ENCODE results near the gene CCNT2.

The CCNT2 gene

DNA sequence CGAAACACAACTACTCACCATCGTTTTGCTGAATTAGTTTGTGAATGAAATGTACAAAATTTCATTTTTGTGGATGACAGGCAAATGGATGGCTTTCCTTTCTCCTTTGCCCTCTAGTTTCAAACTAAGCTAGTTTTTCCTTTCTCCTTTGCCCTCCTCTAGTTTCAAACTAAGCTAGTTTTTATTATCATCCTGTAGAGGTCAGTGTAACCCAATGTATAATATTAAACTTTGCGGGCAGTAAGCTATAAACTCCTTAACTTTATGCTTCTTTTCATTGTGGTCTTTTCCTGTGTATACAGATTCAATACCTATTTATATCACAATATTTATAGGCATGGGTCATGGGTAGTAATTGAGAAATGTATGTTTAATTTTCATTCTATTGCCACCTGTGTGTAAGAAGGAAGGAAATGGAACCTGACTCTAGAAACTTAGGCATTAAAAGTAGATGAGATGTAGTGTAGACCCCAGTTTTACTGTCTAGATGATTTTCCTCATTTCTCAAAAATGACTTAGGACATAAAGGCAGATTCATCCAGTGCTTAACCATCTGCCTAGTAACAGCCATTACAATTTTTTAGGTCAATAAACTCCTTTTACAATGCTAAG lies 70.5 kb downstream of the CCNT2 start:
- Histone ChIP-seq H3K36me3 (ENCODE audit: insufficient read depth, low read length) (no peaks in the 10 kb centered on the region), H3K4me2 (ENCODE audit: insufficient read depth, low read length) (no peak overlapping the region), H3K9ac (ENCODE audit: low read depth, low read length) (no peak overlapping the region), H3K4me3 (ENCODE audit: low read depth in 1 of 2, low read length in 2 of 2) (no peak overlapping the region), H3K4me1 (ENCODE audit: insufficient read depth, low read length) (no peaks in the 10 kb centered on the region), H2AFZ (ENCODE audit: low read depth, low read length) (no peak overlapping the region), H3K27me3 (ENCODE audit: insufficient read depth, low read length, poor library complexity) (no peaks in the 10 kb centered on the region), H3K9me3 (ENCODE audit: insufficient read depth, low read length, severe bottlenecking) (no peaks in the 10 kb centered on the region), H3K27ac (ENCODE audit: low read length) (no peak overlapping the region), H4K20me1 (ENCODE audit: insufficient read depth, low read length) (no peaks in the 10 kb centered on the region), H3K79me2 (ENCODE audit: insufficient read depth, low read length) (no peaks in the 10 kb centered on the region)
- ATAC-seq (ENCODE audit: insufficient read depth, low read depth) (peak; percentile 85), DNase-seq (no peak)
- no peak for TF ChIP-seq EZH2 (IDR thresholded peaks at IDR 0.05; ENCODE audit: borderline replicate concordance, low read depth, low read length, severe bottlenecking)
- TF ChIP-seq, protein P1, sequence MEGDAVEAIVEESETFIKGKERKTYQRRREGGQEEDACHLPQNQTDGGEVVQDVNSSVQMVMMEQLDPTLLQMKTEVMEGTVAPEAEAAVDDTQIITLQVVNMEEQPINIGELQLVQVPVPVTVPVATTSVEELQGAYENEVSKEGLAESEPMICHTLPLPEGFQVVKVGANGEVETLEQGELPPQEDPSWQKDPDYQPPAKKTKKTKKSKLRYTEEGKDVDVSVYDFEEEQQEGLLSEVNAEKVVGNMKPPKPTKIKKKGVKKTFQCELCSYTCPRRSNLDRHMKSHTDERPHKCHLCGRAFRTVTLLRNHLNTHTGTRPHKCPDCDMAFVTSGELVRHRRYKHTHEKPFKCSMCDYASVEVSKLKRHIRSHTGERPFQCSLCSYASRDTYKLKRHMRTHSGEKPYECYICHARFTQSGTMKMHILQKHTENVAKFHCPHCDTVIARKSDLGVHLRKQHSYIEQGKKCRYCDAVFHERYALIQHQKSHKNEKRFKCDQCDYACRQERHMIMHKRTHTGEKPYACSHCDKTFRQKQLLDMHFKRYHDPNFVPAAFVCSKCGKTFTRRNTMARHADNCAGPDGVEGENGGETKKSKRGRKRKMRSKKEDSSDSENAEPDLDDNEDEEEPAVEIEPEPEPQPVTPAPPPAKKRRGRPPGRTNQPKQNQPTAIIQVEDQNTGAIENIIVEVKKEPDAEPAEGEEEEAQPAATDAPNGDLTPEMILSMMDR (IDR thresholded peaks at IDR 0.05; ENCODE audit: borderline replicate concordance, extremely low read depth, low read length, poor library complexity, severe bottlenecking), result peak; percentile 64

DNA sequence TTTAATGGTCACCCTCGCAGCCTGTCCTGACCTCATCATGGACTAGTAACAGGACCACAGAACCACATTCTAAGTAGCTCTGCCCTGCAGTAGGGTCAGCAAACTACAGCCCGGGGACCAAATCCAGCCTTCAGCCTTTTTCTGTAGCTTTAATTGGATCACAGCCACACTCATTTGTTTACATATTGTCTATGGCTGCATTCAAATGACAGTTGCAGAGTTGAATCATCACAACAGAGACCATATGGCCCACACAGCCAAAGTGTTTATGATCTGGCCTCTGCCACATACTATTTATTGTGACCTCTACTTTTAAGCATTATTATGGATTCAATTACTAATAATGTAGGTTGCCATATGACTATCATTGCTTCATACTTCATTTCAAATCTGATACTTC lies 80.9 kb downstream of the CCNT2 start:
- no peak overlapping the region for H3K4me2 ChIP-seq (ENCODE audit: insufficient read depth, low read length)
- H3K4me3 ChIP-seq (ENCODE audit: low read depth in 1 of 2, low read length in 2 of 2), result no peak overlapping the region
- ATAC-seq (ENCODE audit: insufficient read depth, low read depth) (no peak), DNase-seq (no peak)
- no peaks in the 10 kb centered on the region for H3K79me2 ChIP-seq (ENCODE audit: insufficient read depth, low read length)
- no peaks in the 10 kb centered on the region for H3K36me3 ChIP-seq (ENCODE audit: insufficient read depth, low read length)
- no peak overlapping the region for H3K9ac ChIP-seq (ENCODE audit: low read depth, low read length)
- no peak for TF ChIP-seq EZH2 (IDR thresholded peaks at IDR 0.05; ENCODE audit: borderline replicate concordance, low read depth, low read length, severe bottlenecking)
- TF ChIP-seq, protein P1 (IDR thresholded peaks at IDR 0.05; ENCODE audit: borderline replicate concordance, extremely low read depth, low read length, poor library complexity, severe bottlenecking), result no peak
- H3K9me3 ChIP-seq (ENCODE audit: insufficient read depth, low read length, severe bottlenecking), result no peaks in the 10 kb centered on the region
- no peaks in the 10 kb centered on the region for H4K20me1 ChIP-seq (ENCODE audit: insufficient read depth, low read length)
- no peak overlapping the region for H3K27ac ChIP-seq (ENCODE audit: low read length)
- H2AFZ ChIP-seq (ENCODE audit: low read depth, low read length), result no peak overlapping the region; the same call in 1 of the 2 replicates
- peaks cover 7% of the 10 kb centered on the region for H3K4me1 ChIP-seq (ENCODE audit: insufficient read depth, low read length)
- H3K27me3 ChIP-seq (ENCODE audit: insufficient read depth, low read length, poor library complexity), result no peaks in the 10 kb centered on the region

DNA sequence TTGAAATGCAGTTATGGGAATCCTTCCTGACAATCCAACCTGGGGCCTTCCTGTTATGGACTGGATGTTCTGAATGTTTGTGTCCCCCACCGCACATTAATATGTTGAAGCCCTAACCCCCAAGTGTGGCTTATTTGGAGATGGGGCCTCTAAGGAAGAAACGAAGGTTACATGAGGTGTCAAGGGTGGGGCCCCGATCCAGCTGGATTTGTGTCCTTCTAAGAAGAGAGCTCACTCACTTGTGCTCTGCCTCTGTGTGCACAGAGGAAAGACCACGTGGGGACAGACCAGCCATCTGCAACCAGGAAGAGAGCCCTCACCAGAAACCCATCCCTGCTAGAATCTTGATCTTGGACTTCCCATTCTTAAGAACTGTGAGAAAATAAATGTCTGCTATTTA lies 84.2 kb downstream of the CCNT2 start:
- TF ChIP-seq, protein P1 (IDR thresholded peaks at IDR 0.05; ENCODE audit: borderline replicate concordance, extremely low read depth, low read length, poor library complexity, severe bottlenecking), result no peak
- TF ChIP-seq EZH2 (IDR thresholded peaks at IDR 0.05; ENCODE audit: borderline replicate concordance, low read depth, low read length, severe bottlenecking), result no peak
- no peaks in the 10 kb centered on the region for H3K27me3 ChIP-seq (ENCODE audit: insufficient read depth, low read length, poor library complexity)
- DNase-seq (no peak), ATAC-seq (ENCODE audit: insufficient read depth, low read depth) (no peak)
- no peak overlapping the region for H3K9ac ChIP-seq (ENCODE audit: low read depth, low read length)
- no peak overlapping the region for H2AFZ ChIP-seq (ENCODE audit: low read depth, low read length)
- H3K4me2 ChIP-seq (ENCODE audit: insufficient read depth, low read length), result no peak overlapping the region
- H3K4me3 ChIP-seq (ENCODE audit: low read depth in 1 of 2, low read length in 2 of 2), result no peak overlapping the region
- H3K79me2 ChIP-seq (ENCODE audit: insufficient read depth, low read length), result no peaks in the 10 kb centered on the region
- H3K27ac ChIP-seq (ENCODE audit: low read length), result no peak overlapping the region
- H3K36me3 ChIP-seq (ENCODE audit: insufficient read depth, low read length), result no peaks in the 10 kb centered on the region
- no peaks in the 10 kb centered on the region for H3K9me3 ChIP-seq (ENCODE audit: insufficient read depth, low read length, severe bottlenecking)
- H3K4me1 ChIP-seq (ENCODE audit: insufficient read depth, low read length), result peaks cover 9% of the 10 kb centered on the region
- no peaks in the 10 kb centered on the region for H4K20me1 ChIP-seq (ENCODE audit: insufficient read depth, low read length)

Data from DND-41 (cell line).